ENCODE measurements around the gene CAMK1G. TPM values are rescaled to one million over a fixed set of nuclear protein-coding genes. Genes with fewer than 3 reads are reported as not detected.

Gene CAMK1G
- total RNA-seq (ENCODE audit: low replicate concordance): under 0.01 and 0.38 TPM in 2 replicates

DNA sequence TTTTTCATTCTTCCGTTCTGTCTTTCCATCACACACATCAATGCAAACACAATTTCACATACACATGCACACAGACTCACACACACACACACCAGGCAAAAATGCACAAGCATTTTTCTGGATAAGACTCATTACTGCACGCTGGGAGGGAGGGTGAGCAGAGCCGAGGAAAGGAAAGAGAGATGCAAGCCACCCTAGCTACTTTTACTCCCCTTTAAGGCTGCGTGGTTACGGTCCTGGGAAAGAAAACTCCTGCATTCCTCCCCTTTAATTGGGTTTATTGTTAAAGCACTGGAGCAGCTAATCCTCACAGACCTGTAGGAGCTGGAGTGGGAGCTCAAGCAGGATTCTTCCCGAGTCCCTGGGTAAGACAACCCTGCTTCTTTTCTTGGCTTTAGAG lies at the start of gene CAMK1G:
Gene CAMK1G, plus strand, starts transcription at position 307 of the 400 bp plus-strand sequence. CDS start 11,270 bp downstream, outside the sequence.

GRCh38 chr1:209652121-209652735 lies 68.7 kb downstream of the CAMK1G start, which contains the start of gene LAMB3:
LAMB3 (minus strand) TSS chr1:209652425; CDS start chr1:209650944, 1,481 bp downstream.

Other genes starting within 250 kb of the CAMK1G start
- gene LAMB3, start 68.7 kb downstream of the CAMK1G start, total RNA-seq (ENCODE audit: low replicate concordance): 5.6 and 20.8 TPM in 2 replicates
- gene G0S2, start 91.7 kb downstream of the CAMK1G start, total RNA-seq (ENCODE audit: low replicate concordance): 4.4 and 286 TPM in 2 replicates
- gene HSD11B1, start 121.1 kb downstream of the CAMK1G start, total RNA-seq (ENCODE audit: low replicate concordance): 0.45 and 71.1 TPM in 2 replicates
- not detected in 2 replicates for gene TRAF3IP3, start 172.3 kb downstream of the CAMK1G start, total RNA-seq (ENCODE audit: low replicate concordance)
- 1.4 and 3.0 TPM in 2 replicates for gene C1orf74, start 200.8 kb downstream of the CAMK1G start, total RNA-seq (ENCODE audit: low replicate concordance)
- gene IRF6, start 222.4 kb downstream of the CAMK1G start, total RNA-seq (ENCODE audit: low replicate concordance): 0.47 and 7.7 TPM in 2 replicates
- gene UTP25, start 244.3 kb downstream of the CAMK1G start, total RNA-seq (ENCODE audit: low replicate concordance): 5.6 and 6.4 TPM in 2 replicates

Measured in smooth muscle cell of the coronary artery (primary cell).